H1 (cell line): ENCODE measurements around the gene FBXO30. TPM values are rescaled to one million over a fixed set of nuclear protein-coding genes. Genes with fewer than 3 reads are reported as not detected.

ENCODE experiments used
- CTCF ChIA-PET: fragments of 300-600 bp; sonication (Branson Sonifier 250); formaldehyde crosslinking; loops from one replicate; lab custom pipeline; 2021; ENCODE audit not compliant: partially characterized antibody; lab: Charles Lee
- POLR2A ChIA-PET: fragments of 300-600 bp; sonication (Branson Sonifier 250); formaldehyde crosslinking; loops from one replicate; lab custom pipeline; 2021; ENCODE audit warnings: inconsistent platforms; ENCODE audit not compliant: partially characterized antibody; lab: Charles Lee
- DNase-seq, 2 experiments: peaks; one replicate each; pipeline versions ENCODE4 v3.0.0 to v3.0.0-alpha.2; 2010 to 2022; ENCODE audit warnings: low spot score in 2 of 2, low read depth in 1 of 2, mixed read lengths in 1 of 2
- FAIRE-seq: peaks from 2 replicates; lab custom pipeline; 2011; peaks lifted over from hg19 to GRCh38; lab: Jason Lieb, UNC
- H2AFZ ChIP-seq: 2 replicates; pipeline ENCODE4 v1.8.1; 2012; ENCODE audit warnings: low read length, inconsistent platforms
- H2AK5ac ChIP-seq: 2 replicates; pipeline ENCODE4 v1.6.1; 2013; ENCODE audit warnings: low read depth, low read length
- H2BK120ac ChIP-seq: replicated peaks from 2 replicates; pipeline ENCODE3; 2013; ENCODE audit warnings: low read depth, low read length, inconsistent platforms
- H2BK12ac ChIP-seq: 2 replicates; pipeline ENCODE4 v1.6.1; 2013; ENCODE audit warnings: low read depth, low read length
- H2BK15ac ChIP-seq: 2 replicates; pipeline ENCODE4 v1.6.1; 2013; ENCODE audit warnings: low read length
- H2BK20ac ChIP-seq: 2 replicates; pipeline ENCODE4 v1.6.1; 2013; ENCODE audit warnings: low read length
- H2BK5ac ChIP-seq: 2 replicates; pipeline ENCODE4 v1.6.1; 2013; ENCODE audit warnings: low read depth, low read length
- H3K14ac ChIP-seq: 2 replicates; pipeline ENCODE4 v1.6.1; 2013; ENCODE audit warnings: inconsistent platforms; ENCODE audit not compliant: insufficient read length
- H3K18ac ChIP-seq: 2 replicates; pipeline ENCODE4 v1.6.1; 2013; ENCODE audit warnings: low read length; ENCODE audit errors: extremely low read depth
- H3K23ac ChIP-seq: 2 replicates; pipeline ENCODE4 v1.6.1; 2013; ENCODE audit warnings: inconsistent platforms; ENCODE audit not compliant: insufficient read length
- H3K23me2 ChIP-seq: 2 replicates; pipeline ENCODE4 v1.6.1; 2013; ENCODE audit warnings: low read depth, low read length
- H3K27ac ChIP-seq: 2 replicates; pipeline ENCODE4 v1.6.1; 2011; ENCODE audit warnings: low read depth, low read length, inconsistent platforms
- H3K27me3 ChIP-seq, 4 experiments: replicated peaks in 1 of 4; 1 replicate in 1 of 4; 2 replicates in 3 of 4; pipeline versions ENCODE4 v1.6.1 to v1.8.1; 2011 to 2013; ENCODE audit warnings: low read length in 3 of 4, mild to moderate bottlenecking in 3 of 4, inconsistent platforms in 2 of 4, mixed read lengths in 2 of 4, moderate library complexity in 1 of 4; ENCODE audit not compliant: control insufficient read depth in 3 of 4, insufficient read depth in 3 of 4; ENCODE audit errors: extremely low read depth in 1 of 4
- H3K36me3 ChIP-seq, 4 experiments: 2 replicates each; pipeline versions ENCODE4 v1.6.1 to v1.8.1; 2011 to 2013; ENCODE audit warnings: mild to moderate bottlenecking in 4 of 4, low read length in 3 of 4, moderate library complexity in 2 of 4, control low read depth in 1 of 4, inconsistent platforms in 1 of 4; ENCODE audit not compliant: insufficient read depth in 4 of 4, control insufficient read depth in 2 of 4
- H3K4ac ChIP-seq: replicated peaks from 2 replicates; pipeline ENCODE3; 2013; ENCODE audit warnings: low read length, low read depth, mixed read lengths, inconsistent platforms; ENCODE audit not compliant: insufficient read length
- H3K4me1 ChIP-seq, 4 experiments: replicated peaks in 1 of 4; 1 replicate in 1 of 4; 2 replicates in 3 of 4; pipeline versions ENCODE4 v1.6.1 to v1.8.1; 2011 to 2013; ENCODE audit warnings: low read length in 3 of 4, inconsistent platforms in 2 of 4, mixed read lengths in 1 of 4; ENCODE audit not compliant: insufficient read depth in 4 of 4, control insufficient read depth in 3 of 4
- H3K4me2 ChIP-seq, 2 experiments: 2 replicates each; pipeline versions ENCODE4 v1.6.1 to v1.8.1; 2011 to 2013; ENCODE audit warnings: low read depth in 2 of 2, low read length in 2 of 2, control low read depth in 1 of 2, inconsistent platforms in 1 of 2, mild to moderate bottlenecking in 1 of 2; ENCODE audit not compliant: insufficient read depth in 1 of 2
- H3K4me3 ChIP-seq, 4 experiments: fragments of 200-600, 300-600 bp in 1 of 4; sonication (generic), shearing (Covaris generic), sonication (Bioruptor Twin) in 1 of 4; 2 replicates each; pipeline versions ENCODE4 v1.5.1 to v1.8.1; 2011 to 2016; ENCODE audit warnings: low read length in 4 of 4, low read depth in 3 of 4, control low read depth in 2 of 4, inconsistent platforms in 2 of 4, mild to moderate bottlenecking in 2 of 4, mixed read lengths in 1 of 4, moderate library complexity in 1 of 4; ENCODE audit not compliant: insufficient read depth in 2 of 4; ENCODE audit errors: extremely low read depth in 1 of 4
- H3K56ac ChIP-seq: replicated peaks from 2 replicates; pipeline ENCODE3; 2013; ENCODE audit warnings: low read depth, mild to moderate bottlenecking, mixed read lengths, low read length, inconsistent platforms; ENCODE audit not compliant: insufficient read length
- H3K79me1 ChIP-seq: 2 replicates; pipeline ENCODE4 v1.6.1; 2013; ENCODE audit warnings: low read depth, low read length, control low read depth
- H3K79me2 ChIP-seq, 2 experiments: 2 replicates each; pipeline versions ENCODE4 v1.6.1 to v1.8.1; 2012 to 2013; ENCODE audit warnings: low read length in 2 of 2, mild to moderate bottlenecking in 2 of 2, inconsistent platforms in 1 of 2; ENCODE audit not compliant: insufficient read depth in 2 of 2, control insufficient read depth in 1 of 2
- H3K9ac ChIP-seq, 4 experiments: replicated peaks in 1 of 4; 1 replicate in 1 of 4; 2 replicates in 3 of 4; pipeline versions ENCODE4 v1.6.1 to v1.8.1; 2011 to 2013; ENCODE audit warnings: low read depth in 3 of 4, low read length in 3 of 4, control low read depth in 2 of 4, mild to moderate bottlenecking in 2 of 4, moderate library complexity in 2 of 4, inconsistent platforms in 1 of 4; ENCODE audit errors: extremely low read depth in 1 of 4
- H3K9me3 ChIP-seq, 2 experiments: 2 replicates each; pipeline versions ENCODE4 v1.6.1 to v1.8.1; 2012 to 2013; ENCODE audit warnings: mild to moderate bottlenecking in 2 of 2, moderate library complexity in 2 of 2, control low read depth in 1 of 2, inconsistent platforms in 1 of 2, low read depth in 1 of 2, low read length in 1 of 2, mixed read lengths in 1 of 2; ENCODE audit not compliant: insufficient read depth in 2 of 2
- H4K20me1 ChIP-seq, 2 experiments: replicated peaks in 1 of 2; 2 replicates each; pipeline versions ENCODE3 to v1.8.1; 2011 to 2013; ENCODE audit warnings: inconsistent platforms in 2 of 2, low read length in 2 of 2, mild to moderate bottlenecking in 1 of 2; ENCODE audit not compliant: insufficient read depth in 2 of 2, control insufficient read depth in 1 of 2
- H4K5ac ChIP-seq: 2 replicates; pipeline ENCODE4 v1.6.1; 2013; ENCODE audit warnings: low read length, low read depth, mixed read lengths, inconsistent platforms; ENCODE audit not compliant: insufficient read length
- H4K8ac ChIP-seq: 2 replicates; pipeline ENCODE4 v1.8.0; 2013; ENCODE audit warnings: mild to moderate bottlenecking, moderate library complexity, low read length, inconsistent platforms; ENCODE audit not compliant: insufficient read depth; ENCODE audit errors: extremely low read depth
- H4K91ac ChIP-seq: replicated peaks from 2 replicates; pipeline ENCODE3; 2013; ENCODE audit warnings: low read length, mixed read lengths, inconsistent platforms; ENCODE audit not compliant: insufficient read length
- ATF3 ChIP-seq: IDR thresholded peaks from 2 replicates; pipeline ENCODE4 v1.6.1; 2011; ENCODE audit warnings: low read depth, mild to moderate bottlenecking, low read length; ENCODE audit not compliant: insufficient read depth
- BRCA1 ChIP-seq: IDR thresholded peaks from 2 replicates; pipeline ENCODE4 v1.6.1; 2012; ENCODE audit warnings: low read depth, low read length, improper control_type of control experiment
- CBX5 ChIP-seq: fragments of 300-800, 300-1000 bp; sonication (generic); IDR thresholded peaks from 2 replicates; pipeline ENCODE4 v1.7.1; 2016; ENCODE audit warnings: antibody characterized with exemption, low read length, low read depth
- FOSL1 ChIP-seq: IDR thresholded peaks from 2 replicates; pipeline ENCODE4 v1.6.1; 2011; ENCODE audit warnings: mild to moderate bottlenecking, low read depth, low read length, moderate library complexity; ENCODE audit not compliant: insufficient read depth
- JUN ChIP-seq: IDR thresholded peaks from 2 replicates; pipeline ENCODE4 v1.6.1; 2011; ENCODE audit warnings: low read depth, mild to moderate bottlenecking, improper control_type of control experiment, low read length
- KDM5A ChIP-seq: fragments of 200-600 bp; IDR thresholded peaks from 2 replicates; pipeline ENCODE4 v1.7.1; 2012; ENCODE audit warnings: mild to moderate bottlenecking, low read length, inconsistent platforms, mixed read lengths
- MAFK ChIP-seq: IDR thresholded peaks from 2 replicates; pipeline ENCODE4 v1.6.1; 2012; ENCODE audit warnings: low read depth, mild to moderate bottlenecking, improper control_type of control experiment, low read length
- RAD21 ChIP-seq, 2 experiments: IDR thresholded peaks in 1 of 2; conservative IDR thresholded peaks in 1 of 2; 2 replicates each; pipeline ENCODE4 v1.6.1; 2011; ENCODE audit warnings: low read depth in 2 of 2, low read length in 2 of 2, improper control_type of control experiment in 1 of 2, inconsistent platforms in 1 of 2, mild to moderate bottlenecking in 1 of 2, moderate library complexity in 1 of 2
- SIRT6 ChIP-seq: IDR thresholded peaks from one replicate; pipeline ENCODE4 v1.7.1; 2012; ENCODE audit warnings: low read length, inconsistent platforms
- TEAD4 ChIP-seq: IDR thresholded peaks from 2 replicates; pipeline ENCODE4 v1.6.1; 2012; ENCODE audit warnings: low read depth, low read length, inconsistent platforms, mixed read lengths
- WGBS, 2 experiments: shearing (Covaris generic) in 1 of 2; methylation state at CpG; one replicate each; pipeline versions ENCODE4 v1.1.6 to v1.1.7; 2013 to 2015; ENCODE audit warnings: low lambda C conversion rate in 2 of 2, mixed read lengths in 2 of 2, inconsistent platforms in 1 of 2, low coverage in 1 of 2, missing lambda C conversion rate in 1 of 2; ENCODE audit not compliant: insufficient replicate concordance in 2 of 2, insufficient coverage in 1 of 2, insufficient read length in 1 of 2; ENCODE audit errors: extremely low coverage in 1 of 2, missing lambda C conversion rate in 1 of 2; 5-methylcytosine and 5-hydroxymethylcytosine counted together
- polyA plus RNA-seq, 7 experiments: library from polyadenylated mRNA; depleted of rRNA in 3 of 7; stranded (reverse) in 5 of 7; unstranded in 2 of 7; fragments of >200 nt in 5 of 7; fragments of 200-250 nt in 2 of 7; gene quantifications; 1 replicate in 5 of 7; 2 replicates in 1 of 7; 4 replicates in 1 of 7; pipeline versions ENCODE4 v1.2.1 to v1.2.3, GENCODE V29; 2011 to 2013; ENCODE audit warnings: missing spikeins in 2 of 7, mixed read lengths in 2 of 7
- total RNA-seq: library from RNA; stranded (reverse); fragmentation: NEBNext Ultra II Directional; extraction: Animal tissue kit (Norgen Biotek cat#: 25700); gene quantifications from 2 replicates; pipeline ENCODE4 v1.2.1, GENCODE V29; 2021
- TF ChIP-seq, protein P1 (sequence below), 3 experiments: IDR thresholded peaks; 1 replicate in 2 of 3; 2 replicates in 1 of 3; pipeline versions ENCODE4 v1.5.1 to v1.6.1; 2011; ENCODE audit warnings: low read length in 3 of 3, mild to moderate bottlenecking in 3 of 3, inconsistent platforms in 2 of 3, low read depth in 1 of 3, moderate library complexity in 1 of 3; ENCODE audit not compliant: insufficient read depth in 1 of 3; ENCODE audit errors: control extremely low read depth in 1 of 3

FBXO30 gene
- total and polyA plus RNA-seq, 2 of the 8 experiments (the other 6 are each of a cell fraction or from before 2014, with no cell fraction given), result 3.9 to 18.3 TPM

DNA sequence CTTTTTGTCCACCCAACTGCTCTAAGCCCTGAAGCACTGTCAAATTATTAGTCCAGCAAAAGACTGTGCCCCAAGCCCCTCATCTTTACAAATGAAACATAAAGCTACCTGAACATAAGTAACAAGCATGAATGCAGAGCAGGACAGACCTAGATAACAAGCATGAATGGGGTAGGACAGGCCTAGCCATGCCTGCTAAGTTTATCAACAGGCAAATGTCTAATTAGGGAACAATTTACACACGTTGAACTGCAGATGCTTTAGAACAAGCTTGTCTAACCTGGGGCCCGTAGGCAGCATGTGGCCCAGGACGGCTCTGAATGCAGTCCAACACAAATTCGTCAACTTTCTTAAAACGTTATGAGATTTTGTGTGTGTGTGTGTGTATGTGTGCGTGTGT is 13.6 kb downstream of the FBXO30 start:
- H4K20me1 ChIP-seq, result peaks cover 7 to 9% of the 10 kb centered on the region in 2 experiments
- 91% methylated on average over 6 of the region's 6 CpGs; no CpG with 5 or more reads in 1 of the 2 experiments for WGBS, 2 experiments
- H3K23ac ChIP-seq, result no peak overlapping the region
- DNase-seq (no peak), FAIRE-seq (no peak)
- CTCF ChIA-PET, result interaction anchor here (0.6 kb wide), 1 partner anchor 57 kb away, joined by 3 read pairs; no protein-coding TSS in a partner anchor
- POLR2A ChIA-PET, result interaction anchor here (1.3 to 2.4 kb wide), 3 partner anchors 8 to 66 kb away, joined by 5 to 8 read pairs (median 8); partner anchors contain the start of genes EPM2A and FBXO30
- peaks cover 9 to 99% of the 10 kb centered on the region in 2 experiments; a peak in 3 of 4 replicates for H3K79me2 ChIP-seq
- no peak overlapping the region for H4K91ac ChIP-seq
- no peaks in the 10 kb centered on the region for H3K23me2 ChIP-seq
- H3K4me2 ChIP-seq, result no peak overlapping the region
- no peak overlapping the region for H3K4ac ChIP-seq
- H3K27me3 ChIP-seq, result no peaks in the 10 kb centered on the region
- H4K8ac ChIP-seq, result no peak overlapping the region
- no peak overlapping the region for H4K5ac ChIP-seq
- H3K36me3 ChIP-seq, result peaks cover 2 to 46% (median 18%) of the 10 kb centered on the region in 4 experiments; a peak in 7 of 8 replicates
- no peak overlapping the region for H3K27ac ChIP-seq
- no peak overlapping the region for H2AFZ ChIP-seq
- H2BK12ac ChIP-seq, result no peak overlapping the region
- H3K56ac ChIP-seq, result no peak overlapping the region
- no peaks in the 10 kb centered on the region for H3K4me1 ChIP-seq
- no peak overlapping the region for H3K18ac ChIP-seq
- no peak overlapping the region for H2BK120ac ChIP-seq
- H3K4me3 ChIP-seq, result no peak overlapping the region
- H2BK20ac ChIP-seq, result no peak overlapping the region
- no peak overlapping the region for H2BK15ac ChIP-seq
- H2BK5ac ChIP-seq, result no peak overlapping the region
- peaks cover 5% of the 10 kb centered on the region; the same call in 1 of the 2 replicates for H3K79me1 ChIP-seq
- H3K9me3 ChIP-seq, result no peaks in the 10 kb centered on the region
- no peak overlapping the region for H2AK5ac ChIP-seq
- H3K14ac ChIP-seq, result no peak overlapping the region
- no peak overlapping the region; a peak in 1 of 7 replicates for H3K9ac ChIP-seq
- TF ChIP-seq FOSL1 (no peak), ATF3 (no peak), RAD21 (IDR thresholded peaks at IDR 0.05 in 1 of 2, conservative IDR thresholded peaks at IDR 0.05 in 1 of 2; ENCODE audit: low read depth in 2 of 2, low read length in 2 of 2) (no peak), JUN (no peak), BRCA1 (no peak), MAFK (no peak), KDM5A (no peak), SIRT6 (no peak), CBX5 (no peak), TEAD4 (no peak)
- TF ChIP-seq, protein P1, sequence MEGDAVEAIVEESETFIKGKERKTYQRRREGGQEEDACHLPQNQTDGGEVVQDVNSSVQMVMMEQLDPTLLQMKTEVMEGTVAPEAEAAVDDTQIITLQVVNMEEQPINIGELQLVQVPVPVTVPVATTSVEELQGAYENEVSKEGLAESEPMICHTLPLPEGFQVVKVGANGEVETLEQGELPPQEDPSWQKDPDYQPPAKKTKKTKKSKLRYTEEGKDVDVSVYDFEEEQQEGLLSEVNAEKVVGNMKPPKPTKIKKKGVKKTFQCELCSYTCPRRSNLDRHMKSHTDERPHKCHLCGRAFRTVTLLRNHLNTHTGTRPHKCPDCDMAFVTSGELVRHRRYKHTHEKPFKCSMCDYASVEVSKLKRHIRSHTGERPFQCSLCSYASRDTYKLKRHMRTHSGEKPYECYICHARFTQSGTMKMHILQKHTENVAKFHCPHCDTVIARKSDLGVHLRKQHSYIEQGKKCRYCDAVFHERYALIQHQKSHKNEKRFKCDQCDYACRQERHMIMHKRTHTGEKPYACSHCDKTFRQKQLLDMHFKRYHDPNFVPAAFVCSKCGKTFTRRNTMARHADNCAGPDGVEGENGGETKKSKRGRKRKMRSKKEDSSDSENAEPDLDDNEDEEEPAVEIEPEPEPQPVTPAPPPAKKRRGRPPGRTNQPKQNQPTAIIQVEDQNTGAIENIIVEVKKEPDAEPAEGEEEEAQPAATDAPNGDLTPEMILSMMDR (IDR thresholded peaks at IDR 0.05; ENCODE audit: control extremely low read depth in 1 of 3, insufficient read depth in 1 of 3, low read depth in 1 of 3, low read length in 3 of 3), result no peak
